Panc1 (cell line): ENCODE data around the gene HOXD9.

ENCODE experiments used
- CTCF ChIP-seq: fragments of 450-650 bp; IDR thresholded peaks from 2 replicates; pipeline ENCODE4 v1.5.1; 2017; ENCODE audit warnings: mild to moderate bottlenecking
- TCF7L2 ChIP-seq: IDR thresholded peaks from 2 replicates; pipeline ENCODE4 v1.6.1; 2011; ENCODE audit warnings: mild to moderate bottlenecking, low read depth, low read length, inconsistent platforms
- TF ChIP-seq, protein P1 (sequence below), 2 experiments: IDR thresholded peaks; 2 replicates each; pipeline ENCODE4 v1.6.1; 2011 to 2012; ENCODE audit warnings: low read depth in 2 of 2, control low read depth in 1 of 2, low read length in 1 of 2, mild to moderate bottlenecking in 1 of 2, moderate library complexity in 1 of 2; ENCODE audit not compliant: insufficient read depth in 1 of 2

DNA sequence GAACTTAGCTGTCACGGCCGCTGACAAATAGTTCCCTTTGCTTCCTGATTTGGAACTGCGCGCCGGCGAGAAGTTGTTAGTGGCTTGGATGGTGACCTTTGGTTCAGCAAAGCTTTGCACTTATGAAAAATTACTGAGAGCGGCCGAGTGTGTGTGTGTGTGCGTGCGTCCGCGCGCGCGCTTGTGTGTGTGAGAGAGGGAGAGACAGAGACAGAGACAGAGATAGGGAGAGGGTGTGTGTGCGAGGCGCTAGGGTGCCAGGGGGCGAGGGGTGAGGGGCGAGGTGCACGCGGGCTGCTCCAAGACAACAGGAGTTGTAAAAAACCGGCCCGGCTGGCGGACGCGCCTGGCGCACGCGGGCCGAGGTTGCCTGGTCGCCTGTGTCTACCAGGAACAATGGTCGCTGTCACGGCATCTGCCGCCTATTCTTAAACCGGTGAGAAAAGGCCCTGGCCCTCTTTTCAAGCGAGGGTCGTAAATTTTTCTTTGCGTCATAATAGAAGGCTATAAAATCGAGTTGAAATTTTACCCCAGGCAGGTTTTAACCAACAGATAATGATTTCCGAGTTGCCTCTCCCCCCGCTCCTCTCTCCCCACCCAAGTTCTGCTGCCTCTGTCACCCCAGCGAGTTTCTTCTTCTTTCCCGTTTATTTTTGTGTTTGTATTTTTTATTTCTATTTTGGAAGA lies 35.1 kb downstream of the HOXD9 start:
- no peak for TF ChIP-seq CTCF
- TF ChIP-seq, protein P1, sequence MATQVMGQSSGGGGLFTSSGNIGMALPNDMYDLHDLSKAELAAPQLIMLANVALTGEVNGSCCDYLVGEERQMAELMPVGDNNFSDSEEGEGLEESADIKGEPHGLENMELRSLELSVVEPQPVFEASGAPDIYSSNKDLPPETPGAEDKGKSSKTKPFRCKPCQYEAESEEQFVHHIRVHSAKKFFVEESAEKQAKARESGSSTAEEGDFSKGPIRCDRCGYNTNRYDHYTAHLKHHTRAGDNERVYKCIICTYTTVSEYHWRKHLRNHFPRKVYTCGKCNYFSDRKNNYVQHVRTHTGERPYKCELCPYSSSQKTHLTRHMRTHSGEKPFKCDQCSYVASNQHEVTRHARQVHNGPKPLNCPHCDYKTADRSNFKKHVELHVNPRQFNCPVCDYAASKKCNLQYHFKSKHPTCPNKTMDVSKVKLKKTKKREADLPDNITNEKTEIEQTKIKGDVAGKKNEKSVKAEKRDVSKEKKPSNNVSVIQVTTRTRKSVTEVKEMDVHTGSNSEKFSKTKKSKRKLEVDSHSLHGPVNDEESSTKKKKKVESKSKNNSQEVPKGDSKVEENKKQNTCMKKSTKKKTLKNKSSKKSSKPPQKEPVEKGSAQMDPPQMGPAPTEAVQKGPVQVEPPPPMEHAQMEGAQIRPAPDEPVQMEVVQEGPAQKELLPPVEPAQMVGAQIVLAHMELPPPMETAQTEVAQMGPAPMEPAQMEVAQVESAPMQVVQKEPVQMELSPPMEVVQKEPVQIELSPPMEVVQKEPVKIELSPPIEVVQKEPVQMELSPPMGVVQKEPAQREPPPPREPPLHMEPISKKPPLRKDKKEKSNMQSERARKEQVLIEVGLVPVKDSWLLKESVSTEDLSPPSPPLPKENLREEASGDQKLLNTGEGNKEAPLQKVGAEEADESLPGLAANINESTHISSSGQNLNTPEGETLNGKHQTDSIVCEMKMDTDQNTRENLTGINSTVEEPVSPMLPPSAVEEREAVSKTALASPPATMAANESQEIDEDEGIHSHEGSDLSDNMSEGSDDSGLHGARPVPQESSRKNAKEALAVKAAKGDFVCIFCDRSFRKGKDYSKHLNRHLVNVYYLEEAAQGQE (IDR thresholded peaks at IDR 0.05; ENCODE audit: insufficient read depth in 1 of 2, low read depth in 2 of 2, low read length in 1 of 2), result no peak
- no peak for TF ChIP-seq TCF7L2
